Parathyroid adenoma (tissue), 2 donors: Measurements from ENCODE around the gene ADAMTS3.

Experiments
- H2AFZ ChIP-seq: fragments of 300-600 bp; sonication (generic); one replicate; pipeline ENCODE4 v1.7.0; 2017; ENCODE audit warnings: antibody characterized with exemption, mild to moderate bottlenecking
- H3K27ac ChIP-seq: fragments of 300-600 bp; sonication (generic); one replicate; pipeline ENCODE4 v1.7.0; 2017
- H3K27me3 ChIP-seq: fragments of 300-600 bp; sonication (generic); one replicate; pipeline ENCODE4 v1.7.0; 2017; ENCODE audit warnings: low read length; ENCODE audit not compliant: control insufficient read depth, insufficient read depth
- H3K36me3 ChIP-seq: fragments of 300-600 bp; sonication (generic); one replicate; pipeline ENCODE4 v1.7.0; 2017; ENCODE audit warnings: low read length; ENCODE audit not compliant: control insufficient read depth, insufficient read depth
- H3K4me1 ChIP-seq: fragments of 300-600 bp; sonication (generic); one replicate; pipeline ENCODE4 v1.7.0; 2017; ENCODE audit warnings: control low read depth
- H3K4me2 ChIP-seq: fragments of 300-600 bp; sonication (generic); one replicate; pipeline ENCODE4 v1.7.0; 2017; ENCODE audit warnings: low read length
- H3K4me3 ChIP-seq: fragments of 300-600 bp; sonication (generic); one replicate; pipeline ENCODE4 v1.7.0; 2017; ENCODE audit warnings: low read depth, low read length
- H3K79me2 ChIP-seq: fragments of 300-600 bp; sonication (generic); one replicate; pipeline ENCODE4 v1.7.0; 2017; ENCODE audit warnings: control low read depth
- H3K9ac ChIP-seq: fragments of 300-600 bp; sonication (generic); one replicate; pipeline ENCODE4 v1.7.0; 2017; ENCODE audit warnings: mild to moderate bottlenecking
- H3K9me3 ChIP-seq: fragments of 300-600 bp; sonication (generic); one replicate; pipeline ENCODE4 v1.7.0; 2017; ENCODE audit warnings: low read length; ENCODE audit not compliant: control insufficient read depth
- TF ChIP-seq, protein P1 (sequence below): fragments of 300-600 bp; sonication (generic); IDR thresholded peaks from one replicate; pipeline ENCODE4 v1.7.0; 2017; ENCODE audit warnings: antibody characterized with exemption, mild to moderate bottlenecking
- donor health status: primary hyperparathyroidism.

Gene ADAMTS3

DNA sequence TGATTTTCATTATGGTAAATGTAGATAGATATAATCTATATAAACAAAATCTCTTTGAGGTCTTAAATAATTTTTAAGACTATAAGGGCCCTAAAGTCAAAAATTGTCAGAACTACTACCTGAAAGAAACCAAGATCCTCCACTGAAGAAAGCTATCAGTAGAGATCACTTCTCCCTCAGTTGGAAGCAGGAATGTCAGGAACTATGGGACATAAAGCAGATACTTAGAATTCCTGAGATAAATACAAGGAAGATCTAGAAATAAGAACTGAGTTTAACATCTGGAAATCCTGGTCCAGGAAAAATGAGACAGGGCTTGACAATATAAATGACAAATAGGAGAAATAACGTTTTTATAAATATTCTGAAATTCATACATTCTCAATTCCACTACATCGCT, 97.2 kb downstream of the ADAMTS3 start:
- Histone ChIP-seq H3K9me3 (no peaks in the 10 kb centered on the region), H3K27ac (no peak overlapping the region), H3K27me3 (no peaks in the 10 kb centered on the region), H2AFZ (no peak overlapping the region), H3K4me3 (no peak overlapping the region), H3K4me2 (no peak overlapping the region), H3K4me1 (no peaks in the 10 kb centered on the region), H3K79me2 (no peaks in the 10 kb centered on the region), H3K36me3 (no peaks in the 10 kb centered on the region), H3K9ac (no peak overlapping the region)
- TF ChIP-seq, protein P1, sequence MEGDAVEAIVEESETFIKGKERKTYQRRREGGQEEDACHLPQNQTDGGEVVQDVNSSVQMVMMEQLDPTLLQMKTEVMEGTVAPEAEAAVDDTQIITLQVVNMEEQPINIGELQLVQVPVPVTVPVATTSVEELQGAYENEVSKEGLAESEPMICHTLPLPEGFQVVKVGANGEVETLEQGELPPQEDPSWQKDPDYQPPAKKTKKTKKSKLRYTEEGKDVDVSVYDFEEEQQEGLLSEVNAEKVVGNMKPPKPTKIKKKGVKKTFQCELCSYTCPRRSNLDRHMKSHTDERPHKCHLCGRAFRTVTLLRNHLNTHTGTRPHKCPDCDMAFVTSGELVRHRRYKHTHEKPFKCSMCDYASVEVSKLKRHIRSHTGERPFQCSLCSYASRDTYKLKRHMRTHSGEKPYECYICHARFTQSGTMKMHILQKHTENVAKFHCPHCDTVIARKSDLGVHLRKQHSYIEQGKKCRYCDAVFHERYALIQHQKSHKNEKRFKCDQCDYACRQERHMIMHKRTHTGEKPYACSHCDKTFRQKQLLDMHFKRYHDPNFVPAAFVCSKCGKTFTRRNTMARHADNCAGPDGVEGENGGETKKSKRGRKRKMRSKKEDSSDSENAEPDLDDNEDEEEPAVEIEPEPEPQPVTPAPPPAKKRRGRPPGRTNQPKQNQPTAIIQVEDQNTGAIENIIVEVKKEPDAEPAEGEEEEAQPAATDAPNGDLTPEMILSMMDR, result no peak

DNA sequence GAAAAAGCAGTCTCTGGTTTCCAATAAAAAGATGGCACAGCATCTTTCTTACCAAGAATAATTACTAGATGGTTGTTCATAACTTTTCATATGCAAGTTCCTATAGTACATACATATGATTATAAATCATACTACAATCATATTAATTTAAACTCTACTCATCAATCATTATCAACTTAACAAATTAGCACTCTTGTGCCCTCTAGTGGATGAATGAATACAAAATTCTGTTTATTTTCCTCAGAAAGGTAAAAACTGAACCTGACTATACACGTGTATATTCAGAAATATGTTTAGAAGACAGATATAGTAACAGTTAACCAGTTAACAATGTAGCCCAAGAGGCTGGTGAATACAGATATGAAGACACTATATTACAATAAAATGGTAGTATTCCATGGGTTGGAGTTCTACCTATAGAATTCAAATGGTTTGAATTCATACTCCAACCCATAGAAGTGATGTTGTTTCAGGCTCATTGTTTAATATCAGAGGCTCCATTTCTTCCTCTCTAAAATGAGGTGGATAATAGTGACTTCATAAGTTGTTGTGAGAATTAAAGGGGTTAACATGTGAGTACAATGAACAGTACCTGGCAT, 100.0 kb downstream of the ADAMTS3 start:
- TF ChIP-seq, protein P1, result peak; percentile 42

DNA sequence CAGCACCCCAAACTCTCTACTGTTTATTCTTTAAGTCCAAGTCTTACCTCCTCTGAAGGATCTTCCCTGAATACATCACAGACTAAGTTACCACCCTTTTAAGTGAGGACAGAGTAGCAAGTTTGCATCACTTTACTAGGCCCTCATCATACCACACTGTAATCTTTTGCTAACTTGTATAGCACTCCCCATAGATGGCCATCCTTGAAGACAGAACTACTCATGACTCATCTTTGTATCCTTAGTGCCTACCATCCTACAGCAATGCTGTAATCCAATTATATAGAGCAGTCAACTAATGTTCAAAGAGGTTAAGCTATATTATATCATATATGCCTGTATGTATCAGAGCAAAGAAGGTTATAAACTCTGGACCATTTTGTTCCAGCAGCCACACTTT, 101.4 kb downstream of the ADAMTS3 start:
- Histone ChIP-seq H3K79me2 (no peaks in the 10 kb centered on the region), H3K4me3 (no peak overlapping the region)

More for the DNA sequence above, 100.0 kb downstream of the ADAMTS3 start:
- H3K4me2 ChIP-seq, result no peak overlapping the region
- no peaks in the 10 kb centered on the region for H3K79me2 ChIP-seq
- H3K4me1 ChIP-seq, result no peaks in the 10 kb centered on the region
- no peak overlapping the region for H3K4me3 ChIP-seq
- no peaks in the 10 kb centered on the region for H3K36me3 ChIP-seq
- no peaks in the 10 kb centered on the region for H3K9me3 ChIP-seq
- H3K27me3 ChIP-seq, result no peaks in the 10 kb centered on the region
- no peak overlapping the region for H2AFZ ChIP-seq
- H3K27ac ChIP-seq, result no peak overlapping the region
- no peak overlapping the region for H3K9ac ChIP-seq

DNA sequence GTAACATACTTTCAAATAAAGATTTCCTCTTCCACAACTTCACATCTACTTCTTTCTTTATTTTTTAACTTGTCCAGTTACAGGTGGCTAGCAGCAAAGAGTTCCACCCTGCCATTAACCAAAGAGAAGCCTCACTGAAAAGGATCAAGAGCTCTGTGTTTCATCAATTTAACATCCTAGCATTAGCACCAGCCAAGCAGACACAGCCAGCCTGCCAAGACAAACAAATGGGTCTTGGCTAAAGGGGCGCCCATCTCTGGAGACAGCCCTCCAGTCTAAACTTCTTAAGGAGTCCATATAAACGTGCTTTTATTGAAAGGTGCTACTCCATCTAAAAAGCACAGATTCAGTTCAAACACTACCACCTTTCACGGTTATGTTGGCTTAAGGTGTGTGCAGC, 105.3 kb downstream of the ADAMTS3 start:
- Histone ChIP-seq H3K9me3 (no peaks in the 10 kb centered on the region), H3K4me2 (no peak overlapping the region), H3K9ac (no peak overlapping the region), H2AFZ (no peak overlapping the region), H3K79me2 (no peaks in the 10 kb centered on the region), H3K36me3 (no peaks in the 10 kb centered on the region), H3K4me3 (no peak overlapping the region), H3K4me1 (no peaks in the 10 kb centered on the region), H3K27ac (no peak overlapping the region), H3K27me3 (no peaks in the 10 kb centered on the region)
- TF ChIP-seq, protein P1, result no peak

More for the DNA sequence above, 101.4 kb downstream of the ADAMTS3 start:
- Histone ChIP-seq H3K27ac (no peak overlapping the region), H3K4me2 (no peak overlapping the region), H3K9ac (no peak overlapping the region), H3K36me3 (no peaks in the 10 kb centered on the region), H3K27me3 (no peaks in the 10 kb centered on the region), H3K9me3 (no peaks in the 10 kb centered on the region), H3K4me1 (no peaks in the 10 kb centered on the region), H2AFZ (no peak overlapping the region)
- TF ChIP-seq, protein P1, result no peak

DNA sequence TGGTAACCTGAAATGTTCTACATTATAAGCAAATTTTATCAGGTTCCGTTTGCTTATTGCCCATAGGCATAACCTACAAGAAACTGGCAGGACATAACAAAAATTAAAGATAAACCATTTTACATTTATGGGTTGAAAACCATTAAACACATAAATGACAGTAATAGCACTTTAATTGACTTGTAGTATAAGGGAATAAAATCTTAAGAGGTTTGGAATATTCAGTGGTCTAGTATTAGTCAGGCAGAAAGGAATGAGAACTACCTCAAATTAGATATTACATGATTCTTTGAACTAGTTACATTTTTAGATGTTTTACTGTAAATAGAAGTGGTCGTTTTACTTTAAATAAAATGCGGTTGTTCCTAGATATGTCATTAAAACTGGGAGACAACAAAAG, 111.9 kb downstream of the ADAMTS3 start:
- no peaks in the 10 kb centered on the region for H3K79me2 ChIP-seq
- H2AFZ ChIP-seq, result no peak overlapping the region
- H3K27ac ChIP-seq, result no peak overlapping the region
- H3K4me2 ChIP-seq, result no peak overlapping the region
- no peaks in the 10 kb centered on the region for H3K27me3 ChIP-seq
- H3K36me3 ChIP-seq, result no peaks in the 10 kb centered on the region
- TF ChIP-seq, protein P1, result no peak
- H3K4me1 ChIP-seq, result no peaks in the 10 kb centered on the region
- H3K9me3 ChIP-seq, result no peaks in the 10 kb centered on the region
- H3K4me3 ChIP-seq, result no peak overlapping the region
- no peak overlapping the region for H3K9ac ChIP-seq
